Measurements from ENCODE around the gene HSD17B7. TPM values are rescaled to one million over a fixed set of nuclear protein-coding genes. Genes with fewer than 3 reads are reported as not detected.
A peak's percentile ranks its signal among the peaks of the same experiment; 100 is the strongest.

The HSD17B7 gene
- total RNA-seq, 1 donor from 2014 or later, result 18.9 TPM

- no peaks in the 10 kb centered on the region for H3K9me3 ChIP-seq
- H3K27me3 ChIP-seq, result no peaks in the 10 kb centered on the region
- H3K4me3 ChIP-seq, result no peak overlapping the region
- no peak overlapping the region for H3K27ac ChIP-seq
- TF ChIP-seq POLR2A (IDR thresholded peaks at IDR 0.05) (no peak), CTCF (IDR thresholded peaks at IDR 0.05) (no peak), POLR2AphosphoS5 (IDR thresholded peaks at IDR 0.05; ENCODE audit: insufficient read depth in 1 of 2, low read depth in 1 of 2) (no peak)
- no peaks in the 10 kb centered on the region for H3K4me1 ChIP-seq
- H3K36me3 ChIP-seq, result no peaks in the 10 kb centered on the region
- DNase-seq (ENCODE audit: extremely low spot score in 2 of 2), result no peak
- intact Hi-C loops (cut with DNase I), result loop anchor here (10.0 kb wide), 1 partner anchor 465 kb away; no protein-coding TSS in a partner anchor
Measured at GRCh38 chr1:162849711-162850110, 59.2 kb downstream of the HSD17B7 start.

- Histone ChIP-seq H3K36me3 (no peaks in the 10 kb centered on the region), H3K4me1 (no peaks in the 10 kb centered on the region), H3K27me3 (no peaks in the 10 kb centered on the region), H3K9me3 (no peaks in the 10 kb centered on the region), H3K4me3 (no peak overlapping the region), H3K27ac (no peak overlapping the region)
- TF ChIP-seq POLR2A (IDR thresholded peaks at IDR 0.05) (no peak), CTCF (IDR thresholded peaks at IDR 0.05) (no peak), POLR2AphosphoS5 (IDR thresholded peaks at IDR 0.05; ENCODE audit: insufficient read depth in 1 of 2, low read depth in 1 of 2) (no peak)
- intact Hi-C loops (cut with DNase I), result loop anchor here (10.0 kb wide), 1 partner anchor 463 kb away; no protein-coding TSS in a partner anchor
- DNase-seq (ENCODE audit: extremely low spot score in 2 of 2), result no peak
Measured at GRCh38 chr1:162851341-162851740, 60.8 kb downstream of the HSD17B7 start.

- TF ChIP-seq POLR2AphosphoS5 (IDR thresholded peaks at IDR 0.05; ENCODE audit: insufficient read depth in 1 of 2, low read depth in 1 of 2), result no peak
- TF ChIP-seq POLR2A (IDR thresholded peaks at IDR 0.05), result no peak
- TF ChIP-seq CTCF (IDR thresholded peaks at IDR 0.05), result peak; percentile 36 to 55 (median 53)
- Histone ChIP-seq H3K4me3 (no peak overlapping the region), H3K4me1 (no peaks in the 10 kb centered on the region), H3K27me3 (no peaks in the 10 kb centered on the region), H3K36me3 (no peaks in the 10 kb centered on the region), H3K9me3 (no peaks in the 10 kb centered on the region), H3K27ac (no peak overlapping the region)
- intact Hi-C loops (cut with DNase I), result loop anchor here (10.0 kb wide), 1 partner anchor 460 kb away; no protein-coding TSS in a partner anchor
- DNase-seq (ENCODE audit: extremely low spot score in 2 of 2), result no peak
Measured at GRCh38 chr1:162854245-162854882, 63.9 kb downstream of the HSD17B7 start.

- H3K36me3 ChIP-seq, result no peaks in the 10 kb centered on the region
- intact Hi-C loops (cut with DNase I), result loop anchor here (10.0 kb wide), 1 partner anchor 459 kb away; no protein-coding TSS in a partner anchor
- no peaks in the 10 kb centered on the region for H3K4me1 ChIP-seq
- no peaks in the 10 kb centered on the region for H3K27me3 ChIP-seq
- H3K27ac ChIP-seq, result no peak overlapping the region
- TF ChIP-seq CTCF (IDR thresholded peaks at IDR 0.05) (no peak), POLR2A (IDR thresholded peaks at IDR 0.05) (no peak), POLR2AphosphoS5 (IDR thresholded peaks at IDR 0.05; ENCODE audit: insufficient read depth in 1 of 2, low read depth in 1 of 2) (no peak)
- H3K9me3 ChIP-seq, result no peaks in the 10 kb centered on the region
- no peak for DNase-seq (ENCODE audit: extremely low spot score in 2 of 2)
- no peak overlapping the region for H3K4me3 ChIP-seq
Measured at GRCh38 chr1:162855461-162856150, 65.1 kb downstream of the HSD17B7 start.

GRCh38 chr1:162856260-162856659, 65.8 kb downstream of the HSD17B7 start:
- no peak overlapping the region for H3K27ac ChIP-seq
- no peak for DNase-seq (ENCODE audit: extremely low spot score in 2 of 2)
- intact Hi-C loops (cut with DNase I), result loop anchor here (10.0 kb wide), 1 partner anchor 459 kb away; no protein-coding TSS in a partner anchor
- H3K4me3 ChIP-seq, result no peak overlapping the region
- no peaks in the 10 kb centered on the region for H3K27me3 ChIP-seq
- TF ChIP-seq CTCF (IDR thresholded peaks at IDR 0.05) (no peak), POLR2A (IDR thresholded peaks at IDR 0.05) (no peak), POLR2AphosphoS5 (IDR thresholded peaks at IDR 0.05; ENCODE audit: insufficient read depth in 1 of 2, low read depth in 1 of 2) (no peak)
- H3K9me3 ChIP-seq, result no peaks in the 10 kb centered on the region
- H3K36me3 ChIP-seq, result no peaks in the 10 kb centered on the region
- no peaks in the 10 kb centered on the region for H3K4me1 ChIP-seq

Data from vagina (tissue), 2 donors.